IMR-90 (cell line): Measurements from ENCODE around the gene THOP1. TPM values are rescaled to one million over a fixed set of nuclear protein-coding genes. Genes with fewer than 3 reads are reported as not detected.

ENCODE experiments used
- ATAC-seq: fragments of 200-7000 bp; cut with Tn5 transposase; 2 replicates; pipeline ENCODE4 v1.9.1; 2020; ENCODE audit warnings: low read depth, mild to moderate bottlenecking, moderate library complexity
- BruUV-seq: library from RNA; stranded (reverse); fragments of 400-500 nt; replicated peaks from 2 replicates; lab custom pipeline; 2021; lab: Mats Ljungman, UMichigan
- CTCF ChIA-PET: fragments of 300-600 bp; formaldehyde crosslinking; extraction: SDS; loops from one replicate; lab custom pipeline; 2021; ENCODE audit warnings: antibody characterized with exemption; lab: Yijun Ruan, JAX
- POLR2A ChIA-PET: fragments of 300-600 bp; sonication (Branson Sonifier 250); formaldehyde crosslinking; loops from one replicate; lab custom pipeline; 2022; ENCODE audit warnings: antibody characterized with exemption; ENCODE audit not compliant: unreplicated experiment; lab: Charles Lee
- DNase-seq: peaks from one replicate; pipeline ENCODE4 v3.0.0; 2013
- H2AFZ ChIP-seq: replicated peaks from 2 replicates; pipeline ENCODE3; 2013; ENCODE audit warnings: low read length, mild to moderate bottlenecking; ENCODE audit not compliant: poor library complexity
- H2AK5ac ChIP-seq: 2 replicates; pipeline ENCODE4 v1.6.1; 2013; ENCODE audit warnings: low read depth, low read length, inconsistent platforms
- H2AK9ac ChIP-seq: replicated peaks from 2 replicates; pipeline ENCODE3; 2013; ENCODE audit warnings: mild to moderate bottlenecking, low read depth, low read length, moderate library complexity; ENCODE audit not compliant: poor library complexity
- H2BK120ac ChIP-seq: 2 replicates; pipeline ENCODE4 v1.6.1; 2013; ENCODE audit warnings: low read depth, low read length, inconsistent platforms
- H2BK15ac ChIP-seq: 3 replicates; pipeline ENCODE4 v1.6.1; 2013; ENCODE audit warnings: low read depth, low read length, inconsistent platforms
- H2BK20ac ChIP-seq: 2 replicates; pipeline ENCODE4 v1.6.1; 2013; ENCODE audit warnings: low read depth, mild to moderate bottlenecking, inconsistent platforms, low read length, moderate library complexity
- H2BK5ac ChIP-seq: 2 replicates; pipeline ENCODE4 v1.6.1; 2013; ENCODE audit warnings: mild to moderate bottlenecking, low read depth, low read length, inconsistent platforms; ENCODE audit not compliant: poor library complexity, severe bottlenecking
- H3K14ac ChIP-seq: replicated peaks from 2 replicates; pipeline ENCODE4 v1.6.1; 2013; ENCODE audit warnings: low read depth, low read length, inconsistent platforms
- H3K18ac ChIP-seq: 2 replicates; pipeline ENCODE4 v1.6.1; 2013; ENCODE audit warnings: low read depth, low read length, control low read depth
- H3K23ac ChIP-seq: 2 replicates; pipeline ENCODE4 v1.6.1; 2013; ENCODE audit warnings: low read depth, low read length, inconsistent platforms
- H3K27ac ChIP-seq: 2 replicates; pipeline ENCODE4 v1.5.1; 2013; ENCODE audit warnings: mild to moderate bottlenecking, control low read depth, low read length; ENCODE audit not compliant: insufficient read depth
- H3K27me3 ChIP-seq: 2 replicates; pipeline ENCODE4 v1.6.1; 2013; ENCODE audit warnings: low read length; ENCODE audit not compliant: control insufficient read depth, insufficient read depth
- H3K36me3 ChIP-seq: 2 replicates; pipeline ENCODE4 v1.6.1; 2013; ENCODE audit warnings: low read length, mixed read lengths; ENCODE audit not compliant: control insufficient read depth, insufficient read depth
- H3K4ac ChIP-seq: 2 replicates; pipeline ENCODE4 v1.6.1; 2013; ENCODE audit warnings: low read depth, low read length, inconsistent platforms
- H3K4me1 ChIP-seq: 2 replicates; pipeline ENCODE4 v1.6.1; 2013; ENCODE audit warnings: low read length, mixed read lengths; ENCODE audit not compliant: control insufficient read depth, insufficient read depth
- H3K4me2 ChIP-seq: 2 replicates; pipeline ENCODE4 v1.6.1; 2013; ENCODE audit warnings: low read depth, mild to moderate bottlenecking, control low read depth, low read length, moderate library complexity
- H3K4me3 ChIP-seq: 2 replicates; pipeline ENCODE4 v1.5.1; 2013; ENCODE audit warnings: low read depth, mild to moderate bottlenecking, control low read depth, low read length, moderate library complexity; ENCODE audit not compliant: insufficient read depth
- H3K56ac ChIP-seq: 2 replicates; pipeline ENCODE4 v1.6.1; 2013; ENCODE audit warnings: low read length, inconsistent platforms; ENCODE audit not compliant: insufficient read depth; ENCODE audit errors: extremely low read depth
- H3K79me1 ChIP-seq, 2 experiments: 2 replicates each; pipeline ENCODE4 v1.6.1; 2013; ENCODE audit warnings: low read length in 2 of 2, inconsistent platforms in 1 of 2, low read depth in 1 of 2
- H3K9ac ChIP-seq: 2 replicates; pipeline ENCODE4 v1.6.1; 2013; ENCODE audit warnings: low read depth, low read length, control low read depth
- H3K9me1 ChIP-seq: 2 replicates; pipeline ENCODE4 v1.6.1; 2013; ENCODE audit warnings: low read length, inconsistent platforms; ENCODE audit not compliant: insufficient read depth
- H3K9me3 ChIP-seq: 2 replicates; pipeline ENCODE4 v1.6.1; 2013; ENCODE audit warnings: low read length; ENCODE audit not compliant: control insufficient read depth, insufficient read depth
- H4K20me1 ChIP-seq: 2 replicates; pipeline ENCODE4 v1.6.1; 2013; ENCODE audit warnings: low read length, inconsistent platforms; ENCODE audit not compliant: insufficient read depth
- H4K5ac ChIP-seq: 2 replicates; pipeline ENCODE4 v1.6.1; 2013; ENCODE audit warnings: mild to moderate bottlenecking, low read depth, low read length, control low read depth
- H4K8ac ChIP-seq, 2 experiments: 2 replicates each; pipeline ENCODE4 v1.6.1; 2013; ENCODE audit warnings: low read depth in 2 of 2, low read length in 2 of 2, control low read depth in 1 of 2, inconsistent platforms in 1 of 2
- H4K91ac ChIP-seq: 2 replicates; pipeline ENCODE4 v1.6.1; 2013; ENCODE audit warnings: low read depth, low read length, inconsistent platforms; ENCODE audit not compliant: insufficient read depth
- BHLHE40 ChIP-seq: fragments of 150-350 bp; IDR thresholded peaks from 2 replicates; pipeline ENCODE4 v1.6.1; 2016; ENCODE audit warnings: mild to moderate bottlenecking, low read depth, low read length
- CEBPB ChIP-seq: IDR thresholded peaks from 2 replicates; pipeline ENCODE4 v1.6.1; 2012; ENCODE audit warnings: low read depth, low read length, improper control_type of control experiment
- ELK1 ChIP-seq: fragments of 150-350 bp; IDR thresholded peaks from 2 replicates; pipeline ENCODE4 v1.6.1; 2016; ENCODE audit warnings: low read depth, mild to moderate bottlenecking, low read length, moderate library complexity, borderline replicate concordance
- FOS ChIP-seq: fragments of 150-350 bp; IDR thresholded peaks from 2 replicates; pipeline ENCODE4 v1.6.1; 2016; ENCODE audit warnings: low read depth, low read length
- MAFK ChIP-seq: IDR thresholded peaks from 2 replicates; pipeline ENCODE4 v1.6.1; 2012; ENCODE audit warnings: low read depth, low read length, improper control_type of control experiment
- MAZ ChIP-seq: IDR thresholded peaks from 2 replicates; pipeline ENCODE4 v1.6.1; 2012; ENCODE audit warnings: low read depth, mild to moderate bottlenecking, low read length, improper control_type of control experiment, moderate library complexity, borderline replicate concordance
- MXI1 ChIP-seq: IDR thresholded peaks from 2 replicates; pipeline ENCODE4 v1.6.1; 2012; ENCODE audit warnings: low read depth, mild to moderate bottlenecking, low read length, moderate library complexity, borderline replicate concordance
- NFE2L2 ChIP-seq: fragments of 150-350 bp; IDR thresholded peaks from 2 replicates; pipeline ENCODE4 v1.6.1; 2016; ENCODE audit warnings: low read depth, mild to moderate bottlenecking, low read length
- POLR2A ChIP-seq: IDR thresholded peaks from 2 replicates; pipeline ENCODE4 v1.6.1; 2012; ENCODE audit warnings: mild to moderate bottlenecking, low read depth, low read length
- RAD21 ChIP-seq: IDR thresholded peaks from 2 replicates; pipeline ENCODE4 v1.6.1; 2012; ENCODE audit warnings: low read length, improper control_type of control experiment
- RCOR1 ChIP-seq: IDR thresholded peaks from 2 replicates; pipeline ENCODE4 v1.6.1; 2012; ENCODE audit warnings: mild to moderate bottlenecking, low read length, improper control_type of control experiment; ENCODE audit not compliant: insufficient replicate concordance
- RFX5 ChIP-seq: IDR thresholded peaks from 2 replicates; pipeline ENCODE4 v1.8.0; 2012; ENCODE audit warnings: low read depth, mild to moderate bottlenecking, low read length, moderate library complexity
- SMC3 ChIP-seq: fragments of 150-350 bp; IDR thresholded peaks from 2 replicates; pipeline ENCODE4 v1.6.1; 2016; ENCODE audit warnings: low read depth, mild to moderate bottlenecking, antibody characterized with exemption, low read length, moderate library complexity
- USF2 ChIP-seq: fragments of 150-350 bp; IDR thresholded peaks from 2 replicates; pipeline ENCODE4 v1.6.1; 2017; ENCODE audit warnings: mild to moderate bottlenecking, antibody characterized with exemption, low read length, low read depth
- WGBS, 2 experiments: methylation state at CpG; one replicate each; pipeline versions ENCODE4 v1.1.5 to v1.1.7; 2013; ENCODE audit warnings: missing lambda C conversion rate in 2 of 2; ENCODE audit not compliant: insufficient read length in 1 of 2; ENCODE audit errors: extremely low coverage in 2 of 2; 5-methylcytosine and 5-hydroxymethylcytosine counted together
- dilution Hi-C: fragments of 300-500 bp; cut with HindIII; formaldehyde crosslinking; loops from one replicate; pipeline ENCODE4 v1.14.3; 2018; ENCODE audit warnings: low sequenced_read_pairs; ENCODE audit not compliant: unreplicated experiment
- in situ Hi-C: fragments of 300-500 bp; cut with MboI; formaldehyde crosslinking; loops from 3 replicates; pipeline ENCODE4 v1.14.3; 2019; ENCODE audit warnings: low sequenced_read_pairs, inconsistent platforms, mixed read lengths
- intact Hi-C: fragments of 100-400 bp; cut with micrococcal nuclease; formaldehyde crosslinking; loops from 2 replicates; pipeline ENCODE4 v1.10.0; 2022
- polyA plus RNA-seq, 3 experiments: library from polyadenylated mRNA; depleted of rRNA; stranded (reverse); fragments of >200 nt; gene quantifications; 2 replicates each; pipeline ENCODE4 v1.2.3, GENCODE V29; 2012; ENCODE audit warnings: low replicate concordance in 1 of 3
- total RNA-seq: library from RNA; depleted of rRNA; stranded (reverse); fragments of >200 nt; gene quantifications from 2 replicates; pipeline ENCODE4 v1.2.3, GENCODE V29; 2012

The THOP1 gene
- total and polyA plus RNA-seq, 2 of the 4 experiments (the other 2 are of a cell fraction) = 57.5 to 91.9 TPM

- no peak for TF ChIP-seq CEBPB
- TF ChIP-seq POLR2A = no peak
Observed at GRCh38 chr19:2761876-2762782, 23.2 kb upstream of the THOP1 start (continued).

GRCh38 chr19:2762783-2763496 is 22.4 kb upstream of the THOP1 start:
- Histone ChIP-seq H3K4ac (no peak overlapping the region), H3K27me3 (no peaks in the 10 kb centered on the region), H3K9ac (no peak overlapping the region), H4K5ac (no peak overlapping the region), H4K8ac (no peak overlapping the region), H3K4me3 (no peak overlapping the region), H3K27ac (no peak overlapping the region), H2AK5ac (no peak overlapping the region), H3K9me3 (no peaks in the 10 kb centered on the region), H3K56ac (no peak overlapping the region), H3K9me1 (no peaks in the 10 kb centered on the region; the same call in 1 of the 2 replicates), H3K4me1 (no peaks in the 10 kb centered on the region), H4K91ac (no peak overlapping the region), H3K36me3 (peaks cover 73% of the 10 kb centered on the region), H2BK120ac (no peak overlapping the region), H3K14ac (no peak overlapping the region), H2AFZ (no peak overlapping the region), H2BK15ac (no peak overlapping the region), H2BK20ac (no peak overlapping the region), H2BK5ac (no peak overlapping the region), H2AK9ac (no peak overlapping the region), H3K18ac (no peak overlapping the region), H4K20me1 (peaks cover 11% of the 10 kb centered on the region), H3K23ac (no peak overlapping the region), H3K79me1 (peaks cover 0 to 22% of the 10 kb centered on the region in 2 experiments; a peak in 3 of 4 replicates), H3K4me2 (no peak overlapping the region)
- BruUV-seq = no TSS peak
- 94% methylated on average over 7 of the region's 23 CpGs; no CpG with 5 or more reads in 1 of the 2 experiments for WGBS, 2 experiments
- ChIA-PET CTCF (no interaction called here), POLR2A (no interaction called here)
- dilution Hi-C loops (no loop called here), intact Hi-C loops (no loop called here), in situ Hi-C loops (no loop called here)
- ATAC-seq (no peak), DNase-seq (no peak)
- TF ChIP-seq BHLHE40 (no peak), SMC3 (no peak), ELK1 (no peak), MXI1 (no peak), RFX5 (no peak), MAFK (no peak), NFE2L2 (no peak), RAD21 (no peak), POLR2A (no peak), RCOR1 (no peak), MAZ (no peak), USF2 (no peak), FOS (no peak)
